Endodermal cell (in vitro differentiated cells): Measurements from ENCODE around the gene COPZ1. TPM values are rescaled to one million over a fixed set of nuclear protein-coding genes. Genes with fewer than 3 reads are reported as not detected.
A peak's percentile ranks its signal among the peaks of the same experiment; 100 is the strongest.

ENCODE experiments used
- DNase-seq: peaks from one replicate; pipeline ENCODE4 v3.0.0-alpha.2; 2017
- H3K27ac ChIP-seq: 2 replicates; pipeline ENCODE4 v1.5.1; 2013; ENCODE audit warnings: mild to moderate bottlenecking, low read depth, low read length, moderate library complexity
- H3K27me3 ChIP-seq: 2 replicates; pipeline ENCODE4 v1.6.1; 2013; ENCODE audit warnings: mild to moderate bottlenecking, low read length, moderate library complexity; ENCODE audit not compliant: insufficient read depth, control insufficient read depth, poor library complexity, severe bottlenecking
- H3K36me3 ChIP-seq: 2 replicates; pipeline ENCODE4 v1.7.0; 2013; ENCODE audit warnings: mild to moderate bottlenecking, low read length, moderate library complexity; ENCODE audit not compliant: control insufficient read depth, insufficient read depth
- H3K4me1 ChIP-seq: one replicate; pipeline ENCODE4 v1.7.0; 2013; ENCODE audit warnings: low read length; ENCODE audit not compliant: control insufficient read depth, insufficient read depth
- H3K4me3 ChIP-seq: 2 replicates; pipeline ENCODE4 v1.5.1; 2013; ENCODE audit warnings: mild to moderate bottlenecking, low read length, moderate library complexity
- H3K9ac ChIP-seq: 2 replicates; pipeline ENCODE4 v1.6.1; 2013; ENCODE audit warnings: mild to moderate bottlenecking, low read length, moderate library complexity; ENCODE audit not compliant: poor library complexity, severe bottlenecking; ENCODE audit errors: extremely low read depth
- H3K9me3 ChIP-seq: 2 replicates; pipeline ENCODE4 v1.6.1; 2013; ENCODE audit warnings: mild to moderate bottlenecking, low read length, moderate library complexity; ENCODE audit not compliant: control insufficient read depth
- H3K27ac Mint-ChIP-seq: 2 replicates; pipeline ENCODE4 v1.8.0; 2020; ENCODE audit warnings: mixed read lengths
- H3K27me3 Mint-ChIP-seq: 2 replicates; pipeline ENCODE4 v1.8.0; 2021; ENCODE audit warnings: mild to moderate bottlenecking, mixed read lengths; ENCODE audit not compliant: insufficient read depth
- H3K36me3 Mint-ChIP-seq: 2 replicates; pipeline ENCODE4 v1.8.0; 2020; ENCODE audit warnings: low read depth, mixed read lengths
- H3K4me1 Mint-ChIP-seq: 2 replicates; pipeline ENCODE4 v1.8.0; 2020; ENCODE audit warnings: mixed read lengths
- H3K4me3 Mint-ChIP-seq: 2 replicates; pipeline ENCODE4 v1.8.0; 2020; ENCODE audit warnings: mild to moderate bottlenecking, moderate library complexity, mixed read lengths
- H3K9me3 Mint-ChIP-seq: 2 replicates; pipeline ENCODE4 v1.8.0; 2020; ENCODE audit warnings: mild to moderate bottlenecking, mixed read lengths
- CTCF ChIP-seq: fragments of 200-600 bp; sonication (generic); conservative IDR thresholded peaks from 2 replicates; pipeline ENCODE4 v1.5.0; 2021; ENCODE audit warnings: antibody characterized with exemption, mild to moderate bottlenecking
- WGBS, 2 experiments: methylation state at CpG; one replicate each; pipeline versions ENCODE4 v1.1.5 to v1.1.7; 2013; ENCODE audit warnings: missing lambda C conversion rate in 2 of 2, mixed read lengths in 1 of 2; ENCODE audit not compliant: insufficient coverage in 1 of 2, insufficient read length in 1 of 2; 5-methylcytosine and 5-hydroxymethylcytosine counted together
- total RNA-seq, 2 donors: library from RNA; stranded (reverse); fragmentation: NEBNext Ultra II Directional in 1 of 2; extraction: Animal tissue kit (Norgen Biotek cat#: 25700) in 1 of 2; gene quantifications; 2 replicates in 1 of 2; 3 replicates in 1 of 2; pipeline ENCODE4 v1.2.1, GENCODE V29; 2021

Gene COPZ1
- total RNA-seq, 2 donors from 2014 or later = 153 to 183 TPM

- H3K27ac Mint-ChIP-seq = peak overlapping the region; percentile 88
- H3K4me3 ChIP-seq = no peak overlapping the region
- peak overlapping the region; percentile 86 for H3K27ac ChIP-seq
- no peaks in the 10 kb centered on the region for H3K9me3 Mint-ChIP-seq
- H3K36me3 Mint-ChIP-seq = peaks cover 8% of the 10 kb centered on the region
- peaks cover 14% of the 10 kb centered on the region for H3K36me3 ChIP-seq
- no peak overlapping the region for H3K9ac ChIP-seq
- no peaks in the 10 kb centered on the region for H3K27me3 ChIP-seq
- DNase-seq = peak; percentile 72
- peaks cover 41% of the 10 kb centered on the region for H3K4me1 ChIP-seq
- H3K27me3 Mint-ChIP-seq = no peaks in the 10 kb centered on the region
- H3K4me1 Mint-ChIP-seq = peaks cover 43% of the 10 kb centered on the region
- H3K9me3 ChIP-seq = no peaks in the 10 kb centered on the region
- peak; percentile 62 for TF ChIP-seq CTCF
- H3K4me3 Mint-ChIP-seq = no peak overlapping the region
- 58 to 73% methylated on average over 4 to 5 of the region's 6 CpGs for WGBS, 2 experiments
These were observed 30.3 kb downstream of the COPZ1 start for GRCh38 chr12:54355104-54355815.

GRCh38 chr12:54356228-54356627 lies 31.3 kb downstream of the COPZ1 start:
- Histone ChIP-seq H3K4me3 (no peak overlapping the region), H3K4me1 (peaks cover 39% of the 10 kb centered on the region), H3K9me3 (no peaks in the 10 kb centered on the region), H3K27ac (peak overlapping the region; percentile 86), H3K27me3 (no peaks in the 10 kb centered on the region), H3K9ac (no peak overlapping the region), H3K36me3 (peaks cover 5% of the 10 kb centered on the region)
- TF ChIP-seq CTCF = no peak
- no peak for DNase-seq
- no peak overlapping the region for H3K4me3 Mint-ChIP-seq
- H3K9me3 Mint-ChIP-seq = no peaks in the 10 kb centered on the region
- H3K4me1 Mint-ChIP-seq = peaks cover 38% of the 10 kb centered on the region
- H3K27me3 Mint-ChIP-seq = no peaks in the 10 kb centered on the region
- H3K36me3 Mint-ChIP-seq = peaks cover 1% of the 10 kb centered on the region
- peak overlapping the region; percentile 88 for H3K27ac Mint-ChIP-seq
- WGBS, 2 experiments = 87 to 94% methylated on average over 3 of the region's 3 CpGs

GRCh38 chr12:54356951-54357356 lies 32.0 kb downstream of the COPZ1 start:
- Histone ChIP-seq H3K36me3 (no peaks in the 10 kb centered on the region), H3K27ac (peak overlapping the region; percentile 86), H3K9ac (no peak overlapping the region), H3K9me3 (no peaks in the 10 kb centered on the region), H3K4me1 (peaks cover 32% of the 10 kb centered on the region), H3K4me3 (peak overlapping the region; percentile 92), H3K27me3 (no peaks in the 10 kb centered on the region)
- Mint-ChIP-seq H3K27me3 (no peaks in the 10 kb centered on the region), H3K9me3 (no peaks in the 10 kb centered on the region), H3K4me3 (no peak overlapping the region), H3K36me3 (no peaks in the 10 kb centered on the region), H3K4me1 (peaks cover 31% of the 10 kb centered on the region), H3K27ac (peak overlapping the region; percentile 88)
- 41 to 79% methylated on average over 3 to 4 of the region's 4 CpGs for WGBS, 2 experiments
- DNase-seq = peak; percentile 74
- TF ChIP-seq CTCF = no peak
